Transverse colon (tissue), 4 donors: Measurements from ENCODE around the gene CRTC3. TPM values are rescaled to one million over a fixed set of nuclear protein-coding genes. Genes with fewer than 3 reads are reported as not detected.
"Not testable (repeated sequence)": the region's sequence is repeated elsewhere in the genome, so short reads cannot be mapped to it uniquely, and the experiment has no call there.

Experiments
- DNase-seq: peaks from one replicate; pipeline ENCODE4 v3.0.0-alpha.2; 2019
- H3K27ac ChIP-seq, 4 donors: fragments of 200-600 bp; sonication (generic); 2 replicates each; pipeline ENCODE4 v1.5.1; 2016 to 2018; ENCODE audit warnings: inconsistent platforms in 4 of 4
- H3K27me3 ChIP-seq: fragments of 200-600 bp; sonication (generic); 2 replicates; pipeline ENCODE4 v1.5.1; 2017; ENCODE audit warnings: inconsistent platforms
- H3K36me3 ChIP-seq, 4 donors: fragments of 200-600 bp; sonication (generic); 2 replicates each; pipeline ENCODE4 v1.5.1; 2017 to 2019; ENCODE audit warnings: inconsistent platforms in 4 of 4
- H3K4me1 ChIP-seq, 4 donors: fragments of 200-600 bp; sonication (generic); 2 replicates each; pipeline ENCODE4 v1.5.1; 2017 to 2020; ENCODE audit warnings: inconsistent platforms in 4 of 4
- H3K4me3 ChIP-seq, 4 donors: fragments of 200-600 bp; sonication (generic); 1 replicate in 1 of 4; 2 replicates in 3 of 4; pipeline versions ENCODE4 v1.5.1 to v1.6.1; 2017 to 2019; ENCODE audit warnings: inconsistent platforms in 4 of 4
- H3K9me3 ChIP-seq, 2 donors: fragments of 200-600 bp; sonication (generic); 2 replicates each; pipeline ENCODE4 v1.5.1; 2017 to 2019; ENCODE audit warnings: inconsistent platforms in 2 of 2
- CTCF ChIP-seq, 5 experiments: fragments of 200-600 bp in 3 of 5; fragments of 450-650 bp in 2 of 5; sonication (generic) in 3 of 5; IDR thresholded peaks; 1 replicate in 2 of 5; 2 replicates in 3 of 5; pipeline ENCODE4 v1.5.1; 2016 to 2017; ENCODE audit warnings: antibody characterized with exemption in 5 of 5, inconsistent platforms in 3 of 5, mild to moderate bottlenecking in 2 of 5, moderate library complexity in 1 of 5
- EP300 ChIP-seq: sonication (generic); formaldehyde crosslinking; IDR thresholded peaks from one replicate; pipeline ENCODE4 v1.6.1; 2017; ENCODE audit warnings: antibody characterized with exemption, low read depth
- POLR2A ChIP-seq: fragments of 450-650 bp; IDR thresholded peaks from one replicate; pipeline ENCODE4 v1.6.1; 2016; ENCODE audit warnings: antibody characterized with exemption, mild to moderate bottlenecking, moderate library complexity
- POLR2AphosphoS5 ChIP-seq, 3 donors: sonication (generic); formaldehyde crosslinking; IDR thresholded peaks; one replicate each; pipeline ENCODE4 v1.6.1; 2016; ENCODE audit warnings: antibody characterized with exemption in 3 of 3
- WGBS, 2 donors: methylation state at CpG; one replicate each; pipeline ENCODE4 v1.1.5; 2018; ENCODE audit warnings: low coverage in 1 of 2; 5-methylcytosine and 5-hydroxymethylcytosine counted together
- in situ Hi-C, 4 donors: fragments of 200-750 bp; cut with MboI; loops; one replicate each; pipeline versions ENCODE4 v1.15.0 to v1.15.1; 2017; ENCODE audit warnings: low sequenced_read_pairs in 3 of 4, low pct_ligation_motif_present in 1 of 4, low pct_unique_long_range_greater_than_20kb in 1 of 4
- intact Hi-C: fragments of 100-400 bp; cut with DNase I; formaldehyde crosslinking; loops from one replicate; pipeline ENCODE4 v1.15.1; 2023; ENCODE audit warnings: low total_unique reads
- total RNA-seq, 4 donors: library from RNA; depleted of rRNA; stranded (reverse); fragments of >200 nt; gene quantifications; one replicate each; pipeline ENCODE4 v1.1.0, GENCODE V29; 2016

The CRTC3 gene
- total RNA-seq, 4 donors from 2014 or later, result 23.0 to 35.9 (median 24.1) TPM

GRCh38 chr15:90683876-90684275 lies 154.2 kb downstream of the CRTC3 start:
- no peak for DNase-seq
- in situ Hi-C loops (no loop called here), intact Hi-C loops (no loop called here)
- Histone ChIP-seq H3K9me3 (no peaks in the 10 kb centered on the region), H3K4me1 (peaks cover 0 to 2% (median 0%) of the 10 kb centered on the region in 4 donors), H3K36me3 (no peaks in the 10 kb centered on the region), H3K27me3 (no peaks in the 10 kb centered on the region), H3K4me3 (no peak overlapping the region), H3K27ac (no peak overlapping the region)
- TF ChIP-seq EP300, result no peak
- 94% methylated on average over 4 of the region's 4 CpGs; no CpG with 5 or more reads in 1 of the 2 donors for WGBS, 2 donors

GRCh38 chr15:90684281-90684680 lies 154.6 kb downstream of the CRTC3 start:
- 92 to 100% methylated on average over 4 to 5 of the region's 5 CpGs for WGBS, 2 donors
- in situ Hi-C loops, result no loop called here
- H3K36me3 ChIP-seq, result no peaks in the 10 kb centered on the region
- no peak for DNase-seq
- H3K4me3 ChIP-seq, result no peak overlapping the region
- no peaks in the 10 kb centered on the region for H3K27me3 ChIP-seq
- intact Hi-C loops, result no loop called here
- H3K27ac ChIP-seq, result no peak overlapping the region
- TF ChIP-seq POLR2AphosphoS5 (IDR thresholded peaks at IDR 0.05) (no peak), CTCF (IDR thresholded peaks at IDR 0.05) (no peak), POLR2A (no peak), EP300 (no peak)
- peaks cover 0 to 2% (median 0%) of the 10 kb centered on the region in 4 donors for H3K4me1 ChIP-seq
- no peaks in the 10 kb centered on the region for H3K9me3 ChIP-seq

- intact Hi-C loops, result no loop called here
- Histone ChIP-seq H3K27ac (no peak overlapping the region), H3K4me3 (no peak overlapping the region)
Observed at GRCh38 chr15:90685591-90686434, 156.1 kb downstream of the CRTC3 start.

GRCh38 chr15:90686435-90687218 lies 156.9 kb downstream of the CRTC3 start:
- no peak overlapping the region for H3K4me3 ChIP-seq
- in situ Hi-C loops, result no loop called here
- 58 to 63% methylated on average over 2 to 3 of the region's 3 CpGs for WGBS, 2 donors
- H3K9me3 ChIP-seq, result no peaks in the 10 kb centered on the region
- TF ChIP-seq POLR2A (no peak), CTCF (IDR thresholded peaks at IDR 0.05) (no peak), POLR2AphosphoS5 (IDR thresholded peaks at IDR 0.05) (no peak), EP300 (no peak)
- peaks cover 0 to 2% (median 0%) of the 10 kb centered on the region in 4 donors for H3K4me1 ChIP-seq
- no peak for DNase-seq
- no peaks in the 10 kb centered on the region for H3K27me3 ChIP-seq
- no peak overlapping the region for H3K27ac ChIP-seq
- H3K36me3 ChIP-seq, result no peaks in the 10 kb centered on the region
- intact Hi-C loops, result no loop called here

More at GRCh38 chr15:90685591-90686434, 156.1 kb downstream of the CRTC3 start:
- Histone ChIP-seq H3K9me3 (no peaks in the 10 kb centered on the region), H3K4me1 (peaks cover 0 to 2% (median 0%) of the 10 kb centered on the region in 4 donors), H3K27me3 (no peaks in the 10 kb centered on the region), H3K36me3 (no peaks in the 10 kb centered on the region)
- DNase-seq, result no peak
- 77 to 87% methylated on average over 11 of the region's 11 CpGs for WGBS, 2 donors
- in situ Hi-C loops, result no loop called here
- TF ChIP-seq POLR2A (no peak), EP300 (no peak)

GRCh38 chr15:90689326-90689961 lies 159.7 kb downstream of the CRTC3 start:
- 83 to 98% methylated on average over 6 of the region's 6 CpGs for WGBS, 2 donors
- H3K4me1 ChIP-seq, H3K4me3 ChIP-seq, H3K27me3 ChIP-seq, H3K36me3 ChIP-seq, H3K9me3 ChIP-seq, in situ Hi-C loops, intact Hi-C loops, H3K27ac ChIP-seq, DNase-seq: not testable (repeated sequence)
